ENCODE data around the gene ALDH3B2.
"Not testable (repeated sequence)": the region's sequence is repeated elsewhere in the genome, so short reads cannot be mapped to it uniquely, and the experiment has no call there.

ALDH3B2 gene

GRCh38 chr11:67674442-67674871, at the start of gene ALDH3B2:
Gene ALDH3B2, minus strand, starts transcription at chr11:67674623. Its CDS starts 7,688 bp downstream, at chr11:67666935.
- Histone ChIP-seq H3K4me3 (ENCODE audit: low read depth in 1 of 2, low read length in 1 of 2) (no peak within 1 kb of the TSS), H3K4me1 (ENCODE audit: control insufficient read depth in 1 of 2, insufficient read depth in 1 of 2, low read depth in 1 of 2, low read length in 1 of 2) (no peaks in the 10 kb centered on the region), H3K27me3 (no peaks in the 10 kb centered on the region), H3K36me3 (no peaks in the 10 kb centered on the region), H3K9me3 (no peaks in the 10 kb centered on the region), H3K27ac (no peak within 1 kb of the TSS)
- TF ChIP-seq CTCF (IDR thresholded peaks at IDR 0.05), result no peak

DNA sequence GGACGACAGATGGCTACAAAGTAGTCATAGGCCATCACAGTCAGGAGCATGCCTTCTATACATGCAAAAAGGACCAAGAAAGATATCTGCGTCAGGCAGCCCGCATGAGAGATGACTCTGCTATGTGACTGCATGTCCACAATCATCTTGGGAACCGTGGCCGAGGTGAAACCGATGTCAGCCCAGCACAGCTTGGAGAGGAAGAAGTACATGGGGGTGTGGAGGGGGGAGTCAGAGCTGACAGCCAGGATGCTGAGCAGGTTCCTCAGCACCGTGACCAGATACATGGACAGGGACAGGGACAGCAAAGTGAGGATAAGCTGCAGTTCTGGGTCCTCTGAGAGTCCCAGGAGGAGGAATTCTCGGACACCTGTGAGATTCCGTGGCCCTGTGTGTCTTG, 48.6 kb upstream of the ALDH3B2 start:
- not testable (repeated sequence) for H3K4me1 ChIP-seq (ENCODE audit: control insufficient read depth in 1 of 2, insufficient read depth in 1 of 2, low read depth in 1 of 2, low read length in 1 of 2); H3K36me3 ChIP-seq; H3K9me3 ChIP-seq; H3K27ac ChIP-seq; H3K27me3 ChIP-seq; H3K4me3 ChIP-seq (ENCODE audit: low read depth in 1 of 2, low read length in 1 of 2)

GRCh38 chr11:67716226-67716625, 41.8 kb upstream of the ALDH3B2 start:
- not testable (repeated sequence) for H3K27ac ChIP-seq; H3K36me3 ChIP-seq; H3K4me1 ChIP-seq (ENCODE audit: control insufficient read depth in 1 of 2, insufficient read depth in 1 of 2, low read depth in 1 of 2, low read length in 1 of 2); H3K9me3 ChIP-seq; H3K4me3 ChIP-seq (ENCODE audit: low read depth in 1 of 2, low read length in 1 of 2)
- peaks cover 22% of the 10 kb centered on the region for H3K27me3 ChIP-seq

DNA sequence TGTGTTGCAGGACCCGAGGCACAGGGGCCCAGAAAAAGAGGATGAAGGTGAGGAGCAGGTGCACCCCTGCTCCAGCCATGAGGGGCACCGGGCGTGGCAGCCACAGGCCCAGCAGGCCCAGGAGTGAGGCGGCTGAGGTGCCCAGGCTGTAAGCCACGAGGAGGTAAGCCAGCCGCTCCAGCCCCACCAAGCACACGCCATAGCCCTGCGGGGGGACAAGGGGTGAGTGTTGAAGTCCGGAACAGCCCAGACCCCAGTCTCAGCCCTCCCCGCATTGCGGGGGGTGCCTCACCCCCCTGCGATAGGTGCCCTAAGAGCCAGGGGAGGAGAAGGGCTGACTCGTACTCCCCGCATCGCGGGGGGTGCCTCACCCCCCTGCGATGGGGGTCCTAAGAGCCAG, 41.4 kb upstream of the ALDH3B2 start:
- not testable (repeated sequence) for H3K9me3 ChIP-seq; H3K4me1 ChIP-seq (ENCODE audit: control insufficient read depth in 1 of 2, insufficient read depth in 1 of 2, low read depth in 1 of 2, low read length in 1 of 2); H3K36me3 ChIP-seq; H3K27ac ChIP-seq; H3K4me3 ChIP-seq (ENCODE audit: low read depth in 1 of 2, low read length in 1 of 2)
- H3K27me3 ChIP-seq, result peaks cover 26% of the 10 kb centered on the region

- not testable (repeated sequence) for H3K27ac ChIP-seq; H3K36me3 ChIP-seq; H3K9me3 ChIP-seq; H3K4me1 ChIP-seq (ENCODE audit: control insufficient read depth in 1 of 2, insufficient read depth in 1 of 2, low read depth in 1 of 2, low read length in 1 of 2); H3K4me3 ChIP-seq (ENCODE audit: low read depth in 1 of 2, low read length in 1 of 2)
- TF ChIP-seq CTCF (IDR thresholded peaks at IDR 0.05), result peak; percentile 55
- H3K27me3 ChIP-seq, result peaks cover 41% of the 10 kb centered on the region
Measured at GRCh38 chr11:67713892-67714509, 39.6 kb upstream of the ALDH3B2 start.

GRCh38 chr11:67711676-67712075, 37.3 kb upstream of the ALDH3B2 start:
- not testable (repeated sequence) for H3K27ac ChIP-seq; H3K4me1 ChIP-seq (ENCODE audit: control insufficient read depth in 1 of 2, insufficient read depth in 1 of 2, low read depth in 1 of 2, low read length in 1 of 2); H3K9me3 ChIP-seq; H3K4me3 ChIP-seq (ENCODE audit: low read depth in 1 of 2, low read length in 1 of 2); H3K36me3 ChIP-seq
- peaks cover 41% of the 10 kb centered on the region for H3K27me3 ChIP-seq

GRCh38 chr11:67711212-67711611, 36.8 kb upstream of the ALDH3B2 start:
- not testable (repeated sequence) for H3K4me3 ChIP-seq (ENCODE audit: low read depth in 1 of 2, low read length in 1 of 2); H3K27ac ChIP-seq; H3K36me3 ChIP-seq; H3K4me1 ChIP-seq (ENCODE audit: control insufficient read depth in 1 of 2, insufficient read depth in 1 of 2, low read depth in 1 of 2, low read length in 1 of 2); H3K9me3 ChIP-seq
- H3K27me3 ChIP-seq, result peaks cover 41% of the 10 kb centered on the region

GRCh38 chr11:67709806-67710205, 35.4 kb upstream of the ALDH3B2 start:
- H3K9me3 ChIP-seq; H3K4me1 ChIP-seq (ENCODE audit: control insufficient read depth in 1 of 2, insufficient read depth in 1 of 2, low read depth in 1 of 2, low read length in 1 of 2); H3K27ac ChIP-seq; H3K36me3 ChIP-seq; H3K4me3 ChIP-seq (ENCODE audit: low read depth in 1 of 2, low read length in 1 of 2): not testable (repeated sequence)
- peaks cover 41% of the 10 kb centered on the region for H3K27me3 ChIP-seq

DNA sequence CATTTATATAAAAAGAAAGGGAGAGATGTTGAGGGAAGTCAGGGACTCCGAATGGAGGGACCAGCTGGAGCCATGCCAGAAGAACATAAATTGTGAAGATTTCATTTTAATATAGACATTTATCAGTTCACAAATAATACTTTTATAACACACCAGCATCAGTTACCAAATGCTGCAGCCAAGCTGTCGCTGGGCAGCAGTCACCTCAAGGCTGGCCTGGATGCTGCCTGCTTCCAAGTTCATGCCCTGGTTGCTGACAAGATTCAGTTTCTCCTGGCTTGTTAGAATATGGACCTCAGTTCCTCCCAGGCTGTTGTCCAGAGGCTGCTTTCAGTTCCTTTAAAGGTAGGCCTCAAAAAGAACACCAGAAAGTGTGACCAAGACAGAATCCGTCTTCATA, 30.8 kb upstream of the ALDH3B2 start:
- H3K9me3 ChIP-seq, result no peaks in the 10 kb centered on the region
- no peaks in the 10 kb centered on the region for H3K4me1 ChIP-seq (ENCODE audit: control insufficient read depth in 1 of 2, insufficient read depth in 1 of 2, low read depth in 1 of 2, low read length in 1 of 2)
- H3K36me3 ChIP-seq, result no peaks in the 10 kb centered on the region
- TF ChIP-seq CTCF (IDR thresholded peaks at IDR 0.05), result no peak
- no peak overlapping the region for H3K4me3 ChIP-seq (ENCODE audit: low read depth in 1 of 2, low read length in 1 of 2)
- no peak overlapping the region for H3K27ac ChIP-seq
- peaks cover 9% of the 10 kb centered on the region for H3K27me3 ChIP-seq

Measured in neutrophil (primary cell).